ENCODE results near the gene ESRRB. TPM values are rescaled to one million over a fixed set of nuclear protein-coding genes. Genes with fewer than 3 reads are reported as not detected.

ESRRB gene
- total RNA-seq, 4 donors from 2014 or later: 0.27 TPM; not detected in 3

- DNase-seq: no peak
- no peak for TF ChIP-seq EP300 (IDR thresholded peaks at IDR 0.05; ENCODE audit: low read depth)
- TF ChIP-seq CTCF (IDR thresholded peaks at IDR 0.05): peak in 3 of 5 experiments; percentile 10 to 23 (median 18)
- TF ChIP-seq POLR2AphosphoS5 (IDR thresholded peaks at IDR 0.05): no peak
- in situ Hi-C loops (cut with MboI; ENCODE audit: low pct_ligation_motif_present in 1 of 4, low pct_unique_long_range_greater_than_20kb in 1 of 4, low sequenced_read_pairs in 3 of 4): no loop called here
Observed at GRCh38 chr14:76546426-76547221, 170.7 kb downstream of the ESRRB start.

GRCh38 chr14:76547831-76548230 lies 171.9 kb downstream of the ESRRB start:
- Histone ChIP-seq H3K9me3 (no peaks in the 10 kb centered on the region), H3K4me1 (no peaks in the 10 kb centered on the region), H3K27me3 (no peaks in the 10 kb centered on the region), H3K4me3 (no peak overlapping the region), H3K36me3 (no peaks in the 10 kb centered on the region), H3K27ac (no peak overlapping the region)
- in situ Hi-C loops (cut with MboI; ENCODE audit: low pct_ligation_motif_present in 1 of 4, low pct_unique_long_range_greater_than_20kb in 1 of 4, low sequenced_read_pairs in 3 of 4): no loop called here
- intact Hi-C loops (cut with DNase I; ENCODE audit: low total_unique reads): no loop called here
- TF ChIP-seq POLR2A (IDR thresholded peaks at IDR 0.05): no peak
- 63 to 77% methylated on average over 8 of the region's 8 CpGs for WGBS, 2 donors (ENCODE audit: low coverage in 1 of 2)
- DNase-seq: no peak

More at GRCh38 chr14:76546426-76547221, 170.7 kb downstream of the ESRRB start:
- Histone ChIP-seq H3K36me3 (no peaks in the 10 kb centered on the region), H3K9me3 (no peaks in the 10 kb centered on the region), H3K4me1 (no peaks in the 10 kb centered on the region), H3K27ac (no peak overlapping the region), H3K4me3 (no peak overlapping the region), H3K27me3 (no peaks in the 10 kb centered on the region)
- intact Hi-C loops (cut with DNase I; ENCODE audit: low total_unique reads): no loop called here
- WGBS, 2 donors (ENCODE audit: low coverage in 1 of 2): 50 to 59% methylated on average over 1 to 10 of the region's 10 CpGs

- H3K36me3 ChIP-seq: no peaks in the 10 kb centered on the region
- intact Hi-C loops (cut with DNase I; ENCODE audit: low total_unique reads) (no loop called here), in situ Hi-C loops (cut with MboI; ENCODE audit: low pct_ligation_motif_present in 1 of 4, low pct_unique_long_range_greater_than_20kb in 1 of 4, low sequenced_read_pairs in 3 of 4) (no loop called here)
- no peaks in the 10 kb centered on the region for H3K4me1 ChIP-seq
- no peaks in the 10 kb centered on the region for H3K9me3 ChIP-seq
- no peaks in the 10 kb centered on the region for H3K27me3 ChIP-seq
- WGBS, 2 donors (ENCODE audit: low coverage in 1 of 2): 60 to 71% methylated on average over 1 to 2 of the region's 2 CpGs
- H3K27ac ChIP-seq: no peak overlapping the region
- TF ChIP-seq POLR2A (IDR thresholded peaks at IDR 0.05): no peak
- TF ChIP-seq EP300 (IDR thresholded peaks at IDR 0.05; ENCODE audit: low read depth): no peak
- no peak for TF ChIP-seq POLR2AphosphoS5 (IDR thresholded peaks at IDR 0.05)
- TF ChIP-seq CTCF (IDR thresholded peaks at IDR 0.05): no peak
- no peak for DNase-seq
- no peak overlapping the region for H3K4me3 ChIP-seq
Observed at GRCh38 chr14:76550534-76550933, 174.6 kb downstream of the ESRRB start.

GRCh38 chr14:76551116-76551515 lies 175.2 kb downstream of the ESRRB start:
- Histone ChIP-seq H3K27me3 (no peaks in the 10 kb centered on the region), H3K9me3 (no peaks in the 10 kb centered on the region), H3K4me1 (no peaks in the 10 kb centered on the region), H3K4me3 (no peak overlapping the region), H3K27ac (no peak overlapping the region), H3K36me3 (no peaks in the 10 kb centered on the region)
- in situ Hi-C loops (cut with MboI; ENCODE audit: low pct_ligation_motif_present in 1 of 4, low pct_unique_long_range_greater_than_20kb in 1 of 4, low sequenced_read_pairs in 3 of 4) (no loop called here), intact Hi-C loops (cut with DNase I; ENCODE audit: low total_unique reads) (no loop called here)
- no peak for DNase-seq
- no peak for TF ChIP-seq EP300 (IDR thresholded peaks at IDR 0.05; ENCODE audit: low read depth)
- no peak for TF ChIP-seq CTCF (IDR thresholded peaks at IDR 0.05)
- no peak for TF ChIP-seq POLR2A (IDR thresholded peaks at IDR 0.05)
- TF ChIP-seq POLR2AphosphoS5 (IDR thresholded peaks at IDR 0.05): no peak
- WGBS, 2 donors (ENCODE audit: low coverage in 1 of 2): 43 to 58% methylated on average over 1 to 2 of the region's 2 CpGs

Other genes with a start within 250 kb of the ESRRB start
- 100 to 1,000 TPM in 1 of 4 donors, 10 to 100 TPM in 3; 42.3 to 180 (median 60.9) TPM for gene GPATCH2L, start 224.2 kb upstream of the ESRRB start, total RNA-seq

Measured in transverse colon (tissue), 4 donors.